Measurements from ENCODE around the gene CNIH1. TPM values are rescaled to one million over a fixed set of nuclear protein-coding genes. Genes with fewer than 3 reads are reported as not detected.
"Not testable (repeated sequence)": the region's sequence is repeated elsewhere in the genome, so short reads cannot be mapped to it uniquely, and the experiment has no call there.

The CNIH1 gene
- total RNA-seq, 1 donor from 2014 or later = 89.0 TPM

- no peaks in the 10 kb centered on the region for H3K27me3 ChIP-seq (ENCODE audit: low read depth)
- TF ChIP-seq CTCF (IDR thresholded peaks at IDR 0.05; ENCODE audit: borderline replicate concordance) = no peak
- H3K4me1 ChIP-seq = peaks cover 11% of the 10 kb centered on the region
- H3K4me3 ChIP-seq = no peak overlapping the region
- H3K27ac ChIP-seq (replicated peaks) = no peak overlapping the region
- intact Hi-C loops (cut with micrococcal nuclease) = no loop called here
- no peaks in the 10 kb centered on the region for H3K9me3 ChIP-seq (replicated peaks)
- no peaks in the 10 kb centered on the region for H3K36me3 ChIP-seq
- DNase-seq = no peak
Measured at GRCh38 chr14:54395716-54396115, 45.5 kb downstream of the CNIH1 start.

- no peak overlapping the region for H3K27ac ChIP-seq (replicated peaks)
- no peak for DNase-seq
- H3K9me3 ChIP-seq (replicated peaks) = no peaks in the 10 kb centered on the region
- no peak for TF ChIP-seq CTCF (IDR thresholded peaks at IDR 0.05; ENCODE audit: borderline replicate concordance)
- peaks cover 11% of the 10 kb centered on the region for H3K4me1 ChIP-seq
- intact Hi-C loops (cut with micrococcal nuclease) = no loop called here
- H3K36me3 ChIP-seq = no peaks in the 10 kb centered on the region
- H3K27me3 ChIP-seq (ENCODE audit: low read depth) = no peaks in the 10 kb centered on the region
- no peak overlapping the region for H3K4me3 ChIP-seq
Measured at GRCh38 chr14:54395284-54395683, 45.9 kb downstream of the CNIH1 start.

DNA sequence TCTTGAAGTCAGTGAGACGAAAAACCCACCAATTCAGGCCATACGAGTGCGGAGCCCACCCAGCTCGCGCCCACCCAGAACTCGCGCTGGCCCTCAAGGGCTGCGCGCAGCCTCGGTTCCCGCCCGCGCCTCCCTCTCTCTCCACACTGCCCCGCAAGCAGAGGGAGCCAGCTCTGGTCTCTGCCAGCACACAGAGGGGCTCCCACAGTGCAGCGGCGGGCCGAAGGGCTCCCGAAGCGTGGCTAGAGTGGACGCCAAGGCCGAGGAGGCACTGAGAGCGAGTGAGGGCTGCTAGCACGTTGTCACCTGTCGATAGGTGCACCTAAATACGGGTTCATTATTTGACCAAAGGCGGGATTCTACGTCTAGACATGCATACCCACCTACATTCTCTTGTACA is 46.6 kb downstream of the CNIH1 start:
- Histone ChIP-seq H3K4me3 (no peak overlapping the region), H3K4me1 (peaks cover 11% of the 10 kb centered on the region), H3K36me3 (no peaks in the 10 kb centered on the region), H3K27me3 (ENCODE audit: low read depth) (no peaks in the 10 kb centered on the region), H3K27ac (replicated peaks) (no peak overlapping the region), H3K9me3 (replicated peaks) (no peaks in the 10 kb centered on the region)
- no peak for TF ChIP-seq CTCF (IDR thresholded peaks at IDR 0.05; ENCODE audit: borderline replicate concordance)
- DNase-seq = no peak
- intact Hi-C loops (cut with micrococcal nuclease) = no loop called here

DNA sequence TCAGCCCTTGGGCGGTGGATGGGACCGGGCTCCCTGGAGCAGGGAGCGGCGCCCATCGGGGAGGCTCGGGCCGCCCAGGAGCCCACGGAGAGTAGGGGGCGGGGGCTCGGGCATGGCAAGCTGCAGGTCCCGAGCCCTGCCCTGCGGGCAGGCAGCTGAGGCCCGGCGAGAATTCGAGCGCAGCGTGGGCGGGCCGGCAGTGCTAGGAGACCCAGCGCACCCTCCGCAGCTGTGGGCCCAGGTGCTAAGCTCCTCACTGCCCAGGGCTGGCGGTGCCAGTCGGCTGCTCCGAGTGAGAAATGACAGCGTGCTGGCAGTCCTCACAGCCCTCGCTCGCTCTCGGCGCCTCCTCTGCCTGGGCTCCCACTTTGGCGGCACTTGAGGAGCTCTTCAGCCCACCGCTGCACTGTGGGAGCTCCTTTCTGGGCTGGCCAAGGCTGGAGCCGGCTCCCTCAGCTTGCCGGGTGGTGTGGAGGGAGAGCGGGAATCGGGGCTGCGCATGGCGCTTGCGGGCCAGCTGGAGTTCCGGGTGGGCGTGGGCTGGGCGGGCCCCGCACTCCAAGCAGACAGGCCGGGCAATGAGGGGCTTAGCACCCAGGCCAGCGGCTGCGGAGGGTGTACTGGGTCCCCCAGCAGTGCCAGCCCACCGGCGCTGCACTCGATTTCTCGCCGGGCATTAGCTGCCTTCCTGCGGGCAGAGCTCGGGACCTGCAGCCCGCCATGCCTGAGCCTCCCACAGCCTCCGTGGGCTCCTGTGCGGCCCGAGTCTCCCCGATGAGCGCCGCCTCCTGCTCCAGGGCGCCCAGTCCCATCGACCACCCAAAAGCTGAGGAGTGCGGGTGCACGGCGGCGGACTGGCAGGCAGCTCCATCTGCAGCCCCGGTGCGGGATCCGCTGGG is 47.9 kb downstream of the CNIH1 start:
- peaks cover 11% of the 10 kb centered on the region for H3K4me1 ChIP-seq
- intact Hi-C loops (cut with micrococcal nuclease); H3K36me3 ChIP-seq; H3K27ac ChIP-seq (replicated peaks); H3K9me3 ChIP-seq (replicated peaks); H3K4me3 ChIP-seq; H3K27me3 ChIP-seq (ENCODE audit: low read depth); DNase-seq: not testable (repeated sequence)

- no peak for TF ChIP-seq CTCF (IDR thresholded peaks at IDR 0.05; ENCODE audit: borderline replicate concordance)
- Histone ChIP-seq H3K9me3 (replicated peaks) (no peaks in the 10 kb centered on the region), H3K4me3 (no peak overlapping the region), H3K27ac (replicated peaks) (no peak overlapping the region), H3K36me3 (no peaks in the 10 kb centered on the region), H3K4me1 (peaks cover 5% of the 10 kb centered on the region), H3K27me3 (ENCODE audit: low read depth) (peaks cover 18% of the 10 kb centered on the region)
- intact Hi-C loops (cut with micrococcal nuclease) = no loop called here
- no peak for DNase-seq
Measured at GRCh38 chr14:54392131-54392859, 48.9 kb downstream of the CNIH1 start.

DNA sequence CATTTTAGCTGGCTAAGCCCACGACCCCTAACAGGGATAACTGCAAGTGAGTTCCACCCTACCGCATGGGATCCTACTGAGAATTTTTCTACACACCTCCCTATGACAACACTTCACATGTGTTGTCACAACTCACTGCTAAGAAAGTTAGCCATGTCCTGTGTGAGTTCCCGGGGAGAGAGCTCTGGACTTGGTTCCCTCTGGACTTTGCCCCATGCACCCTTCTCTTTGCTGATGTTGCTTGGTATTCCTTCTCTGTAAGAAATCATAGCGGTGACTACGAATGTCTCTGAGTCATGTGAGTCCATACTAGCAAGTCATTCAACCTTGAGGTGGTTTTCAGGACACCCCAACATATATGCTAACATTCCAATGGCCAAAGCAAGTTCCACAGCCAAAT is 53.8 kb downstream of the CNIH1 start:
- no peaks in the 10 kb centered on the region for H3K36me3 ChIP-seq
- intact Hi-C loops (cut with micrococcal nuclease) = no loop called here
- peaks cover 26% of the 10 kb centered on the region for H3K27me3 ChIP-seq (ENCODE audit: low read depth)
- TF ChIP-seq CTCF (IDR thresholded peaks at IDR 0.05; ENCODE audit: borderline replicate concordance) = no peak
- no peak overlapping the region for H3K27ac ChIP-seq (replicated peaks)
- H3K9me3 ChIP-seq (replicated peaks) = no peaks in the 10 kb centered on the region
- H3K4me1 ChIP-seq = no peaks in the 10 kb centered on the region
- no peak for DNase-seq
- H3K4me3 ChIP-seq = no peak overlapping the region

Data from left ventricle myocardium inferior (tissue), 1 donor.